KBM-7 (cell line): ENCODE results near the gene SETD4.

ENCODE experiments used
- DNase-seq: peaks from one replicate; pipeline ENCODE4 v3.0.0-alpha.2; 2015
- in situ Hi-C: fragments of 300-500 bp; cut with MboI; formaldehyde crosslinking; loops from 2 replicates; pipeline ENCODE4 v1.14.3; 2020; ENCODE audit warnings: low sequenced_read_pairs, low pct_unique_long_range_greater_than_20kb, mixed read lengths

Gene SETD4

DNA sequence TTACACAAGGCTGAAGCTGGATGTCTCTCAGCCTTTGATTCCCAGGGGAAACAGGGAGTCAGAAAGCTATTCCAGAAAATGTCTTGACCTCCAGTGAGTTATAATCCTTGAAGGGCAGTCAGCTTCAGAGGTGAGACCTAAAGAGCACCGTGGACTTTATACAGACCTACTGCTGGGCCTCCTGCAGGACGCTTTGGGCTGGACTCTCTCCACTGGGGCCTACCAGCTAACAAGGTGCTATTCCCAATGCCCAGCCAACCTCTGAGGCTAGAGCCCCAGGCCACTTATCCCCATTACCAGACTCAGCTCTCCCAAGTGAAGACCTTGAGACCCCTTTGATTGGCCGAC, 6.6 kb downstream of the SETD4 start:
- DNase-seq: no peak
- in situ Hi-C loops: no loop called here

DNA sequence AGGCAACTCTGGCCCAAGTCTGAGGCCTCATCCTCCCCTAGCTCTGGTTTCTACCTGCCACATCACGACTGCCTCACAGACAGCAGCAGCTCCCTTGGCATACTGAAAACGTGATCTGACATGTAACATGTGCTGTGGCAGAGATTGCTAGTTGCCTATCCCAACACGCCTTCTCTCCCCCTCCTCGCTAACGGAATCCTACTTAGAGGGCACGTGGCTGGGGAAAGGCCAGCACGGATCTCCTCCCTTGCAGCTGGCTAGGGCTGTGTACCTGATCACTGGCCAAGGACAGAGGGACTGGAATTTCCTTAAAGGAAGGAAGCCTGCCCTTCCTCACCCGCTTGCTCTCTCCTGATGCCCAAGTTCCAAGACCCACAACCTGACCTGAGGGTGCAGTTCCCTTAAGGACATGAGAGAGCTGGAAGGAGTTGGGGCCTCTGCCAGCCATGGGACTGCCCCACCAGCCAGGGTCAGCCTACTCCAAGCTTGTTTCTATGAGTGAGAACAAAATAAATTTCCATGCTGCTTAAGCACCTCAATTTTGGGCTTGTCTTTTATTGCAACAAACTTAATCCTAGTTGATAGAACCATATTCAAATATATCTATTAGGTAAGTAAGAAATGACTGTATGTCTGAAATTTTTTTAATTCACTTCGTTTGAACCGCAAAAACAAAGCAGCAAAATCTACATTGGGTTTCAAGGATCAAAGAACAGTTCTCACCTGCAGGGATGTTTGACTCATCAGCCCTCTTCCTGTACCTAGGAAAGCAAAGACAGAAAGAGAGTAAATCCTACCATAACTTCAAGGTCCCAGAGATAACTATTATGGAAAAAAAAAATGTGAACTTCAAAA, 7.2 kb downstream of the SETD4 start:
- in situ Hi-C loops: no loop called here
- DNase-seq: no peak

- no peak for DNase-seq
- in situ Hi-C loops: no loop called here
Observed at GRCh38 chr21:36048357-36048756, 12.0 kb downstream of the SETD4 start.

- DNase-seq: no peak
- in situ Hi-C loops: no loop called here
Observed at GRCh38 chr21:36047139-36047538, 13.2 kb downstream of the SETD4 start.

GRCh38 chr21:36045993-36046392, 14.3 kb downstream of the SETD4 start:
- in situ Hi-C loops: no loop called here

DNA sequence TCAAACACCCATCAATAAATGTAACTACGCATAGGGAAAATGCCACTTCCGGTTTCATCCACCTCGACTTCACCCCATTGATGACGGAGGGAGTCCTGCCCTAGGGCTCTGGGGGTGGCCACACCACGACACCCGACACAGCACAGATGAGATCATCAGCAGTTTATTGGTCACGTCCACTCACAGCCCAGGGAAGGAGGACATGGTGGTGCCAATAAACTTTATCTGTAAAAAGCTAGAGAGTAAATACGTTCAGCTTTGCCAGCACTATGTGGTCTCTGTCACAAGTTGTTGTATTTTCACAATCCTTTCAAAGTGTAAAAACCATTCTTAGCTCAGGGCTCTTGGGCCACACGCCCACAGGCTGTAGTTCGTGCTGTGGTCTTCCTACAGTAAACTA, 16.3 kb downstream of the SETD4 start:
- no peak for DNase-seq
- in situ Hi-C loops: no loop called here

More at GRCh38 chr21:36045993-36046392, 14.3 kb downstream of the SETD4 start:
- no peak for DNase-seq

DNA sequence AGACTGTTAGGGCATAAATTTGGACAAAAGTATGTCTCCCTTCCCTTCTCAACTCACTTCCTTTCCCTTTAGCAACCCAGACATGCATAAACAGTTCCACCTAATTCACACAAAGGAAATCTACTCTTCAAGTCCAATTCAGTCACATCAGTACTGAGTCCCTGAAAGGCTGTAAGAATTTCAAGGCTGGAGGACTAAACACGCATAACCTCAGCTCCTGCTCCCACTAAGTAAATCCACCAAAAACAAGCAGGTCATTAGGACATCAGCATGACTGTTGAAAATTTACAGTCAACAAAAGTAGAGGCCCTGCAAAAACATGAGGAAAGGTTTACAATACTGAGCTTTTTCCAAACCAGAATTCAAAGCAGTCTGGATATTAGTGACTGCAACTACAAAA, 18.4 kb downstream of the SETD4 start:
- in situ Hi-C loops: no loop called here
- DNase-seq: no peak

DNA sequence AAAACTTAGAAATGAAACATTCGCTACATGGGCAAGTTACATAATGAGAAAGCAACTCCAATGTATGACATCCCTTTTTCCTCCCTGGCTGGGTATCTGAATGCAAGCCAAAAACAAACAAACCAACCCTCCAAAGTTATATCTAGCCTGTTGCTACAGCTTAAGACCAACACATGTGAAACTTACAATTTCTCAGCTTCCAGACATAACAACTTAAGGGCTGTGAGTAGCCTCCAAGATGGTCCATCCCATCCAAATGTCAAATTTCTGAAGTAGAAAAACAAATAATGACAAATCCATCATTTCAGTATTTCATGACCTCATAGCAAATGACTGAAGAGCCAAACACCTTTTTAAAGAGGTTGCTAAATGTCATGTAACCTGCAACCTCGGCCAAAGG, 19.9 kb downstream of the SETD4 start:
- no peak for DNase-seq
- in situ Hi-C loops: no loop called here

DNA sequence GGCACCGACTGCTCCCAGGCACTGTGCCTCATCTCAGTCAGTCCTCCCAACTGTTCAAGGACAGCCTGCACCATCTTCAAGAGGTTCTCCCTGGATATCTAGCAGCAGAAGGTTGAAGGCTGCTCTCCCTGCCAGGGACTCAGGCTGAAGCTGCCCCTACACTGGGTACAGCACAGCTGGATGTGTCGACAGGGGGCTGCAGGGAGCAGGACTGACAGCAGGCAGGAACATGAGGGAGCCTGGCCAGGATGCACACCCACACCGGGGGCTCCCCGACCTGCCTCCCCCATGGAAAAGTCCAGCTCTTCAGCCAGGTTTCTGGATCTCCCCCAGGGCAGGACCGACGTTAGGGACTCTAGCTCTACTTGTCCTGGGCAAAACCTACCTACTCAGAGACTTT, 20.5 kb downstream of the SETD4 start:
- DNase-seq: no peak
- in situ Hi-C loops: no loop called here

GRCh38 chr21:36038701-36039497, 21.4 kb downstream of the SETD4 start:
- in situ Hi-C loops: no loop called here
- DNase-seq: no peak

- in situ Hi-C loops: no loop called here
- peak; percentile 7 for DNase-seq
Observed at GRCh38 chr21:36035381-36035791, 24.9 kb downstream of the SETD4 start.

DNA sequence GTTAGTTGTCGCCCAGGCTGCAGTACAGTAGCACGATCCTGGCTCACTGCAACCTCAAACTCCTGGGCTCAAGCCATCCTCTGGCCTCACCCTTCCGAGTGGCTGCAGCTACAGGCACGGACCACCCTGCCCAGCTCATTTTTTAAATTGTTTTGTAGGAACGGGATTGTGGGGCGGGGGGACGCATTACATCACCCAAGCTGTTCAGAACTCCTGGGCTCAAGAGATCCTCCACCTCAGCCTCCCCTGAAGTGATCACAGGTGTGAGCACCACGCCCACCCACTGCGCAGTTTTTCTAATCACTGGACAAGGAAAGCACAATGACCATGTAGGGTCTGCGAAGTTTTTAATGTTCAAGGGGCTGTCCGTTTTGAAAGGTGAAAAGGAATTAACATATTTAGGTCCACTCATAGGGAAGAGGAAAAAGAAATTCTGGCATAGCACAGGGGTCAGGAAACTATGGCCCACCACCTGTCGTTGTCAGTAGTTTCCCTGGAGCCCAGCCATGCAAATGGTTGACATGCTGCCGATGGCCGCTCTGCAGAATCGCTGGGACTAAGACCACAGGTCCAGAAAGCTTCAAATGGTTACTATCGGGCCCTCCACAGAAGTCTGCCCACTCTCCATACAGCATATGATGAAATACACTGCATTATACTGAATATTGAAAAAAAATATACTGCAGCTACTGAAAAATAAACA, 26.0 kb downstream of the SETD4 start:
- no peak for DNase-seq
- in situ Hi-C loops: no loop called here

DNA sequence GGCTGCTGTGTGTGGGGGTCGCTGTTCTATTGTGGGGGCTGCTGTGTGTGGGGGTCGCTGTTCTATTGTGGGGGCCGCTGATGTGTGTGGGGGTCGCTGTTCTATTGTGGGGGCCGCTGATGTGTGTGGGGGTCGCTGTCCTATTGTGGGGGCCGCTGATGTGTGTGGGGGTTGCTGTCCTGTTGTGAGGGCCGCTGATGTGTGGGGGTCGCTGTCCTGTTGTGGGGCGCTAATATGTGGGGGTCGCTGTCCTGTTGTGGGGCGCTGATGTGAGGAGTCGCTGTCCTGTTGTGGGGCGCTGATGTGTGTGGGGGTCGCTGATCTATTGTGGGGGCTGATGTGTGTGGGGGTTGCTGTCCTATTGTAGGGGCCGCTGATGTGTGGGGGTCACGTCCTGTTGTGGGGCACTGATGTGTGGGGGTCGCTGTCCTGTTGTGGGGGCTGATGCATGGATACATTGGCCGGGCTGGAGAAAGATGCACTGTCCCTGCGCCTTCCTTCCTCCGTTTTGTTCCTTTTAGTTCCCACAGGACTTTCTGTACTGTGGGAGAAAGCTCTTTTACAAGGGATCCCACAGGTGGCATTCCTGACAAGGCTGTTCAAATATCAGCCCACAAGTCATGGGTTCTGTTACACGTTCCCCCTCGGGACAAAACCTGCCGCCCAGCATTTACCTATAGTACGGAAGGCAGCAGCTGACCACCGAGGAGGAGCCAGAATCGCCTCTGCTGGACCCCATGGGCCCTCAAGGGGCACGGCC, 27.5 kb downstream of the SETD4 start:
- in situ Hi-C loops: no loop called here

DNA sequence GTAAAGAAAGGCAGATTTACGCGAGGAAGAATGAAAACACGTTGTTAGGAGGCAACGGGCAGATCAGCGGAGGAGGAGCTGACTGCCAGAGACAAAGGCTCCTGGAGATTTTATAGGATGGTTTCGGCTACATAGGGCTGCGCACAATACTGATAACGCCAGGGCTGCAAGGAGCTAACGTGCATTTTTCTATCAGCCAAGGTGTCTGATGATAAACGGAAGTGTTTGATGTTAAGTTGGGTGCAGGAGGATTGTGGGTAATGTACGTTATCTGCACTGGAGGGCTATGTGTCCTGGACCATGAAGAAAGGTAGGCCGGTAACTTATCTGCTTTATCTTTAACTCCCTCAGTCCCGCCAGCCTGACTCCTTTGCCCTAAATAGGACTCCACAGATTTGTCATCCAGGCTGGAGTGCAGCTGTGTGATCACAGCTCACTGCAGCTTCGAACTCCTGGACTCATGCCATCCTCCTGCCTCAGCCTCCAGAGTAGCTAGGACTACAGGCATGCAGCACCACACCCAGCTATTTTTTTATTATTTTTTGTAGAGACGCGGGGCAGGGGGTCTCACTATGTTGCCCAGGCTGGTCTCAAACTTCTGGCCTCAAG, 29.6 kb downstream of the SETD4 start:
- no peak for DNase-seq
- in situ Hi-C loops: no loop called here

More for the DNA sequence above, 27.5 kb downstream of the SETD4 start:
- DNase-seq: no peak

- DNase-seq: no peak
- in situ Hi-C loops: no loop called here
Observed at GRCh38 chr21:36029309-36029708, 31.0 kb downstream of the SETD4 start.

DNA sequence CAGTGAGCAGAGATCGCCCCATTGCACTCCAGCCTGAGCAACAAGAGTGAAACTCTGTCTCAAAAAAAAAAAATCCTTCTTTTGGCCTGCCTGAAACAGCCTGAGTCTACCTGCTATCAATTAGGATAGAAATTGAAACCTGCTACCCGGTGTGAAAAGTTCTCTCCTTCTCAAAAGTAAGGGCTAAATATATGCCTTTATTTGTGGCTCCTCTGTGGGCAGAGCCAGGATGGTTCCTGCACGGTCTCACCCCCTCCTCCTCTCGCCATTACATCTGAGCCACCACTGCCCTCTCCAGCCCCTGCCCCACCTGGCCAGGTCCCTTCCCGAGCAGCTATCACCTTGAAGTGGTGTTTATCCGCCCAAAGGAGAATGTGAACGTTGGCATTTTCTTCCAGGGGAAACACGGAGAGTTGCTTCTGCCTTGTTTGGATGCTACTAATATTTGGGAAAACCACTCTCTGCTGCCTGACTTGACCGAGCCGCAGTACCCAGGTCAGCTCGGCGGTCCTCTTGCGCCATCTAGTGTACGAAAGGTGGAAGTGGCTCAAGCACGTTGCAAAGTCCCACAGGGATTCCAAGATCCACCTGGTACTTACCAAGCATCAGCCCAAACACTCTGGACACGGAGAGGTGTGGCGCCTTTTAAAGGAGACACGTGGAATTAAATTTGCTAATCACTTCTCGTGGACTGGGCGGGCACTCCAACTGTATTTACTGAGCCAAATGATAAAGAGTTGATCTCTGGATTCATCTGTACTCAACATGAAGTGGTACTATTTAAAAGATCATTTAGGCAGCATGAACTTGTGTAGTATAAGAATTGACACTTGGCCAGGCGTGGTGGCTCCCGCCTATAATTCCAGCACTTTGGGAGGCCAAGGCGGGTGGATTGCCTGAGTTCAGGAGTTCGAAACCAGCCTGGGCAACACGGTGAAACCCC, 31.9 kb downstream of the SETD4 start:
- in situ Hi-C loops: no loop called here
- DNase-seq: peak; percentile 80

DNA sequence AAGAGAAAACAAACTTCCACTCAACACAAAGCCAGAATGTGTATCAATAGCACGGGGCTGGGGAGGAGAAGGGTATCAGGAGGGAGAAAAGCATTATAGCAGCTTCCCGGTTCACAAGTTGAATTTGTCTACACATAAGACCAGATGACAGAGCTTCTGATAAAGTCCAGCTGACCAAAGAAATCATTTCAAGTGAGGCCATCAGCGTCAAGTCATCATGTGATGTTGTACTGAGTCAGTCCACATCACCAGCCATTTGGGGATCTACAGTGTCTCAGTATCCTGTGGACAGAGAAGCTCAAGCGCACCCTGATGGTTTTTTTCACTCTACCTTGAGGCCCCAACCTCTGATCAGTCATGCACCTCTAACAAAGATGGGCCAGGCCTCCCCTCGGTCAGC, 33.0 kb downstream of the SETD4 start:
- no peak for DNase-seq
- in situ Hi-C loops: no loop called here

DNA sequence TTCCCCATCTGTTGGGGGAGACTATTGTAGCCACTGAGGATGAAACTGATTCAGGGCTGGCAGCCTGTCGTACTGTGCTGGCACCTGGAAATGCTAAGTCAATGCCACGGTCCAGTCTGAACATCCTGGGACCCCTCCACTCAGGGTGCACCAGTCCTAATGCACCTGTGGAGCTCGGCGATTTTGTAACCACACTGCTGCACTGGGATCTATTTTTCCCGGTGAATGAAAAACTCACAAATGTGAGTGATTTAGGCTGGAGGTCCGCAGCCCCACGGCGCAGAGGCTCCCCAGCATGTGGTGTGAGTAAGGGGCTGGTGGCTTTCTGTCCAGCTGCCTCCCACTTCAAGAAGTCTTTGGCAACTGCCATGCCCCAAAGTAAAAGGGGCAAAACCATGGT, 35.5 kb downstream of the SETD4 start:
- in situ Hi-C loops: no loop called here
- no peak for DNase-seq
